Jurkat, Clone E6-1 (cell line): Measurements from ENCODE around the gene PCNA.
"Not testable (repeated sequence)": the region's sequence is repeated elsewhere in the genome, so short reads cannot be mapped to it uniquely, and the experiment has no call there.

Source experiments
- DNase-seq: peaks from one replicate; pipeline ENCODE4 v3.0.0-alpha.2; 2011; ENCODE audit warnings: low read depth, low spot score
- H3K4me3 ChIP-seq: 2 replicates; pipeline ENCODE4 v1.5.1; 2011; ENCODE audit warnings: mild to moderate bottlenecking, low read length, control low read depth, moderate library complexity

PCNA gene

DNA sequence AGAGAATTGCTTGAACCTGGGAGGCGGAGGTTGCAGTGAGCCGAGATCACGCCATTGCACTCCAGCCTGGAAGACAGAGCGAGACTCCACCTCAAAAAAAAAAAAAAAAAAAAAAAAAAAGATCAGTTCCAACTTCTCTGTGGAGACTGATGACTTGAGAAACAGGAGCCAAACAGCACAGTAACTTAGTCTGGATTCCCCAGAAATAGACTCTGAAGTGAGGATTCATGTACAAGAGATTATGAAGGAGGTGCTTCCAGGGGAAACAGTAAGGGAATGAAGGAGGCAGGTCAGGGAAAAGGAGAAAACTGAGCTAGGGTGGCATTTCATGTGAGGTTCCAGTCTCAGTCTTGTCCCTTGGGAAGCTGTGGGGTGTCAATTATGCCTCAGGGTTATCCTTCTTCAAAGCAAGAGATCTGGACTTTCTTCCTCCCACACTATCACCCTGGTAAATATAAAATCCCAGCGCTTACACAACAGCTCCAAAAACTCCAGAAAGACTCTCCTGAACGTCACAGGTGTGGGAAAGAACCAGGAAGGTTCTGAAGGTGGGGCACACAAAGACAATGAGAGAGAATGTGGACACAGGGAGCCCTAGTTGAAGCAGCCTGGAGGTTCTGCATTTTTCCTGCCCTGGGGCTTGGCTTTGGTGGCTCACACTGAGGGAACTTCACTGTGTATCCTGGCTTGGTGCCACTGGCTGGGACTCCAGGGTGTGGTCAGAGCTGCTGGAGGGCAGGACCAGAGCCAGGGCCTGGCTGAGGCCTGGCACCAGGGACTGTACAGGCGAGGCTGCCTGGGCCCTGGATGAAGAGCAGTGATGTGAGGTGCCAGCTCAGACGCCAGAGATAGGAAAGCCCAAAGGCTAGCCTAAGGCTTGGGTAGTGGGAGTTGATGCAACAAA lies 46.8 kb downstream of the PCNA start:
- DNase-seq: no peak
- H3K4me3 ChIP-seq: no peak overlapping the region

DNA sequence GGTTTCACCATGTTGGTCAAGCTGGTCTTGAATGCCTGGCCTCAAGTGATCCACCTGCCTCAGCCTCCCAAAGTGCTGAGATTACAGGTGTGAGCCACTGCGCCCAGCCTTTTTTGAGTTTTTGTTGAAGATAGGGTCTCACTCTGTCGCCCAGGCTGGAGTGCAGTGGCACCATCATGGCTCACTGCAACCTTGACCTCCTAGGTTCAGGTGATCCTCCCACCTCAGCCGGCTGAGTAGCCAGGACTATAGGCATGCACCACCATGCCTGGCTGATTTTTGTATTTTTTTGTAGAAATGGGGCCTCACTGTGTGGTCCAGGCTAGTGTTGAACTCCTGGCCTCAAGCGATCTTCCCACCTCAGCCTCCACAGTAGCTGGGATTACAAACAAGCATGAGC lies 47.8 kb downstream of the PCNA start:
- H3K4me3 ChIP-seq, DNase-seq: not testable (repeated sequence)

DNA sequence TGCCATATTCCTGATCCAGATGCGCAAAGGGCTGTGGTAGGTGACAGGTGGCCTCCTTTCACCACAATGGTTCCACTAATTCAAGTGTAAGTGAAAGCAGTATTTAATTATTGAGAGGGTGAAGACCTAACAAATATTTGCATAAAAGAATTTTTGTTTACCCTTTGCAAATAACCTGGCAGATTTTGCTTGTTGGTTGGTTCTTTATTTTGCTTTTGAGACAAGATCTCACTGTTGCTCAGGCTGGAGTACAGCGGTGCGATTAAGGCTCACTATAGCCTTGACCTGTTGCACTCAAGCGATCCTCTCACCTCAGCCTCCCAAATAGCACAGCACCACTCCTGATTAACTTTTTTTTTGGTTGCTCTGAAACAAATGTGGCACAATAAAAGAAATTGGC lies 49.2 kb downstream of the PCNA start:
- no peak overlapping the region for H3K4me3 ChIP-seq
- DNase-seq: no peak

DNA sequence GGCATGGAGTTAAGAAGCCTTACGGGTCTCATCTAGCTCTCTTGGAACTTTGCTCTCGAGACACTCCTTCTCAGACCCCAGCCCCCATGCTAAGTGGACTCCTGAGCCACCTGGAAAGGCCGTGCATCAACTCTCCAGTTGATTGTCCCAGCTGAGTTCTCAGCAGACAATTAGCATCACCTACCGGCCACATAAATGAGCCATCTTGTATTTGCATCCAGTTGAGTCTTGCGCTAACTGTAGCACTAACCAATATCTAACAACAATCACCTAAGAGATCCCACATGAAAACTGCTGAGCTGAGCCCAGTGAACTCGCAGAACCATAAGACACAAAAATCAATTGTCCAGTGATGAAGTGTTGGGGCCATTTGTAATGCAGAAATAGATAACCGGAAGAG lies 49.7 kb downstream of the PCNA start:
- no peak overlapping the region for H3K4me3 ChIP-seq
- DNase-seq: no peak

DNA sequence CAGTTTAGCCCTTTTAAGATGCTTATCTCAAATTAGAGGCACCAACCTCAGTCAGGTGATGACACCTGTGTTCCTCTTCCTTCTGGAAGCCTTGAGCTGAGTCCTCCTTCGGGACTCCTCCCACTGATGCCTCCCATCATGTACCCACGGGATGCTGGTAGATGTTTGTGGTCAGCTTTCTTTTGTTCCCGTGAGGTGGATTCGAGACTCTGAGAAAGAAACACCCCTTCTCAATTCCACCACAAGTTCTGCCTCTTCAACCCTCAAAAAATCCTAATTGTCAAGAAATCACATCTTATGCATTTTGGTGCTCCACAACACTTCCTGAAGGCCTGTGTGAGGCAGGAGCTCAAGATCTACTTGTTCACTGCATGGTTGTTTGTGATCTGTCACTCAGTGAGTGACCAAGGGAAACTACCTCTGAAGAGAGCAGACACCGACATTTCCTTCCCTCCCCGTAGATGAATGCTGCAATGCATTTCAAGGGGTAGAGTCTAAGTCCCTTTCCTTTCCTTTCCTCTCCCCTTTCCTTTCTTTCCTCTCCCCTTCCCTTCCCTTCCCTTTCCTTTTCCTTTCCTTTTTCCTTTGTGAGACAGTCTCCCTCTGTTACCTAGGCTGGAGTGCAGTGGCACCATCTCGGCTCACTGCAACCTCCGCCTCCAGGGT lies 50.5 kb downstream of the PCNA start:
- DNase-seq: no peak
- no peak overlapping the region for H3K4me3 ChIP-seq

DNA sequence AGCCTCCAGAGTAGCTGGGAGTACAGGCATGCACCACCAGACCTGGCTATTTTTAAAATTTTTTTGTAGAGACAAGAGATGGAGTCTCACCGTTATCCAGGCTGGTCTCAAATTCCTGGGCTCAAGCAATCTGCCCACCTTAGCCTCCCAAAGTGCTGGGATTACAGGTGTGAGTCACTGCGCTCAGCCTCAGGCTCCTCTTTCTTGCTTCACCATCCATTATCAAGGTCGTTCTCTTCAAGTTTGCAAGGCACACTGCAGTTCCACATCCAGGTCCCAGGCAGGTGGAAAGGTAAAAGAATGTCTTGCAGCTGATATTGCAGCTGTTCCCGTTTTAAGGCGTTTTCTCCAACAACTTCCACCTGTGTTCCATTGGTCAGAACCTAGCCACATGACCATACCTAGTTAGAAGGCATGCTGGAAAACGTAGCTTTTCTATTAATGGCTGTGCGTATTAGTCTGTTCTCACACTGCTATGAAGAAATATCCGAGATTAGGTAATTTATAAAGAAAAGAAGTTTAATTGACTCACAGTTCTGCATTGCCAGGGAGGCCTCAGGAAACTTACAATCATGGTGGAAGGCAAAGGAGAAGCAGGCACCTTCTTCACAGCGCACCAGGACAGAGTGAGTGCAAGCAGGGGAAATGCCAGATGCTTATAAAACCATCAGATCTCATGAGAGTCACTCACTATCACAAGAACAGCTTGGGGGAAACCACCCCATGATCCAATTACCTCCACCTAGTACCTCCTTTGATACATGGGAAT lies 51.7 kb downstream of the PCNA start:
- no peak for DNase-seq
- no peak overlapping the region for H3K4me3 ChIP-seq

DNA sequence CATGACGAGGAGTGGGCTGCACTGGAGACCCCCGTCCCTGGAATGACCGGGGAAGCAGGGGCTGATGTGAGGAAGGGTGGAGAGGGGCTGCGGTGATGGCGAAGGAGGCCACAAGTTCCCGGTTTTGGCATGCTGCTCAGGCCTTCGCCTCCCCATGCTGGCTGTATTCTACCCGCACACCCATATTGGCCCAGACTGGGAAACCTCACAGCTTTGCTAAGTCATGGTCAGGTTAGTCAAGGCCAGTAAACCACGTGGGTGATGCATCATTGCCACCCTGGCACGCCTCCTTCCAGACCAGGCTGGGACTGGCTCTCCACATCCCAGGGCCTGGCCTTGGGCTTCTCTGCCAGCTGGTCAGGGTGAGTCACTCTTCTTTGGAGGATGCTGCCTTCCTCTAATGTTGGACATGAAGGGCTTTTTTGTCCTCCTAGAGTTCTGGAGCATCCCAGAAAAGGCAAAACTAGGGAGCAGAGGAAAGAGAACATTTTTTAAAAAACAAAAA lies 53.8 kb downstream of the PCNA start:
- no peak for DNase-seq

DNA sequence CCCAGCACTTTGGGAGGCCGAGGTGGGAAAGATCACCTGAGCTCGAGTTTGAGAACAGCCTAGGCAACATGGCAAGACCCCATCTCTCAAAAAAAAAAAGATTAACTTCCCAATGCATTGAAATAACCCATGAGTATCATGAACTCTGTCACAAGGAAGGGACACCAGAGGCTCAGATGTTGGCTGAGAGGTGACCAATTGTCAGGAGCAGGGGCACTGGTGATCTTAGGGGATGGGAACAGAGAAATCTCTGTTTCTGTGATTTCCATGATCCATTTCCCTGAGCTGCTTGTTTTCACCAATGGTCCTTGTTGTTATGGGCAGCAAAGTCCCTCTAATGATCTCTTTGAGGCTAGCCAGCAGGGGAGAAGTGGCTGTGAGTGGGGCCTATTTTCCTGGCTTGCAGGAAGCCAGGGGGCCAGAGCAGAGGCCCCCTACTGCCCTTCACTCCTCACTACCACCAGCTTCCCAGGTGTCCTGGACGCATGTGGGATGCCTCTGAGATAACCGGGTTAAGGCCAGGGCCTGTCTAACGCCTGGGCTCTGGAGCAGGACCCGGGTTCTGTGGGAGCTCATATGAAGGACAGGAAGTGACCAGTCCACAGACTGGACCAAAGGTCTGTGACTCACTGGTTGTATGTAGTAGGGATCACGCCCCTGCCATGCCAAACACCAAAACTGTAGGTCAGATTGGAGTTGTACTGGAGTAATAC lies 54.4 kb downstream of the PCNA start:
- no peak for DNase-seq
- no peak overlapping the region for H3K4me3 ChIP-seq

More for the DNA sequence above, 53.8 kb downstream of the PCNA start:
- no peak overlapping the region for H3K4me3 ChIP-seq
